Skeletal muscle tissue (tissue), 4 donors: Measurements from ENCODE around the gene FGF23. TPM values are rescaled to one million over a fixed set of nuclear protein-coding genes. Genes with fewer than 3 reads are reported as not detected.
"Not testable (repeated sequence)": the region's sequence is repeated elsewhere in the genome, so short reads cannot be mapped to it uniquely, and the experiment has no call there.

Experiments
- H3K27ac ChIP-seq: one replicate; pipeline ENCODE4 v1.7.0; 2013; ENCODE audit warnings: mild to moderate bottlenecking, low read depth, low read length, inconsistent platforms
- H3K27me3 ChIP-seq, 3 donors: one replicate each; pipeline ENCODE4 v1.7.0; 2013; ENCODE audit warnings: low read length in 3 of 3; ENCODE audit not compliant: control insufficient read depth in 3 of 3, insufficient read depth in 3 of 3
- H3K36me3 ChIP-seq, 3 donors: one replicate each; pipeline ENCODE4 v1.7.0; 2013; ENCODE audit warnings: low read length in 3 of 3; ENCODE audit not compliant: control insufficient read depth in 3 of 3, insufficient read depth in 3 of 3
- H3K4me1 ChIP-seq, 3 donors: one replicate each; pipeline ENCODE4 v1.7.0; 2013; ENCODE audit warnings: low read length in 3 of 3, mild to moderate bottlenecking in 3 of 3; ENCODE audit not compliant: control insufficient read depth in 3 of 3, insufficient read depth in 3 of 3
- H3K4me3 ChIP-seq, 3 donors: one replicate each; pipeline ENCODE4 v1.7.0; 2013; ENCODE audit warnings: low read length in 3 of 3
- H3K9ac ChIP-seq, 3 donors: one replicate each; pipeline ENCODE4 v1.7.0; 2013; ENCODE audit warnings: low read length in 3 of 3, mild to moderate bottlenecking in 3 of 3, moderate library complexity in 2 of 3, low read depth in 1 of 3
- H3K9me3 ChIP-seq, 3 donors: one replicate each; pipeline ENCODE4 v1.7.0; 2013; ENCODE audit warnings: low read length in 3 of 3; ENCODE audit not compliant: control insufficient read depth in 3 of 3
- total RNA-seq: library from RNA; depleted of rRNA; stranded (reverse); fragments of >200 nt; gene quantifications from one replicate; pipeline ENCODE4 v1.2.3, GENCODE V29; 2014
- donor health status: Osteomylitis.

Gene FGF23
- total RNA-seq, 1 donor from 2014 or later: under 0.01 TPM

DNA sequence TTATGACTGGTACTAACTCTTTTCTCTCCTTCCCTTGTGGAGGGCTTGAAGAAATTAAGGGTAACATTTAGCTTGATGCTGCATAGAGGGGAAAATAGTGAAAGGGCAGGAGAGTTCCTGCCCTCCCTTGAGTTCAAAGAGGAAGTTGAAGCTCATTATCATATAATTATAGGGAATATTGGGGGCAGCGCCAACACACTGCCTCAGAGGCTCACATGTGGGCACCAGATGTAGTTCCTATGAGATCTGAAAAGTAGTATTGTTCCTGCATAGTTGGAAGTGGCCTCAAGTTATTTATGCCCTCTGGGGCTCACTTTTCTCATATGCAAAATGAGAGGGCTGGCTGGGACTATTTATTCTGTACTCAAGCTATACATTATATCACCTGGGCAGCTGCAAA, 33.0 kb upstream of the FGF23 start:
- Histone ChIP-seq H3K27me3 (peaks cover 2 to 21% (median 15%) of the 10 kb centered on the region in 3 donors), H3K9ac (no peak overlapping the region), H3K4me3 (no peak overlapping the region), H3K36me3 (no peaks in the 10 kb centered on the region), H3K27ac (no peak overlapping the region), H3K4me1 (peaks cover 2 to 4% (median 3%) of the 10 kb centered on the region in 3 donors), H3K9me3 (no peaks in the 10 kb centered on the region)

DNA sequence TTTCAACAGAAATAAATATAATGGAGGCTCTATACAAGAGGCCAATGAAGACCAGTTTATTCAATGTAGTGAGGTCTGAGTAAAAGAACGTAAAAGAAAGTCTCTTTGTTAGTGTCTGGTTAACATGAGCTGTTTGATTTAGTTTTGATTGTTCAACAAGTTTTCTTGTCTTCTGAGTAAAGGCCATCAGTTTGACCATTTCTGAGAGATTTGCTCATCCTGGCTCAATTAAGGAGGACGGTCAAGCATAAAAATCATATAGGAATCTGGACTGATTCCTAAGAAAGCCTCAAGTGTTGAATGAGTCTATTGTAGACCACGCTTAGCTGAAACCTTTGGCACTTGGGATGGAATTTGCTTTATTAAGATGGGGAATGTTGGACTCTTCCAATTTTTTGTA, 32.5 kb upstream of the FGF23 start:
- no peak overlapping the region for H3K4me3 ChIP-seq
- H3K9me3 ChIP-seq: no peaks in the 10 kb centered on the region
- H3K27me3 ChIP-seq: peaks cover 0 to 18% (median 11%) of the 10 kb centered on the region in 3 donors
- no peak overlapping the region for H3K9ac ChIP-seq
- no peaks in the 10 kb centered on the region for H3K36me3 ChIP-seq
- peaks cover 2 to 4% (median 3%) of the 10 kb centered on the region in 3 donors for H3K4me1 ChIP-seq
- H3K27ac ChIP-seq: no peak overlapping the region

DNA sequence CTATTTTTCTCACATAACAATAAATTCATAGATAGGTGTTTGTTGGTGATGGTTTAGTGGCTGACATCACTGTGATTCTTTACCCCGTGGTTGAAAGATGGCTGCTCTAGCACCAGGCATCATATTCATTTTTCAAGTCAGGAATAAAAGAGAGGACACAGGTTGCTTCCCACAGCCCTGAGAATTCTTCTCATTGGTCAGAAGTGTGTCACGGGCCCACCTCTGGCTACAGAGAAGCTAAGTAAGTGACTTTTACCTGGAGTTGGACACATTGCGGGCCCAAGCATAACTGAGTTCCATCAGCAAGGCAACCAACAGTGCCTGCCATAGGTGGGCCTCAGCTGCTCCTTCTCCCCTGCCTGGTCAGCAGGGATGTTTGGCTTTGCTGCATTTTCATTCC, 27.6 kb upstream of the FGF23 start:
- Histone ChIP-seq H3K4me1 (no peaks in the 10 kb centered on the region), H3K9me3 (no peaks in the 10 kb centered on the region), H3K27ac (no peak overlapping the region), H3K27me3 (no peaks in the 10 kb centered on the region), H3K9ac (no peak overlapping the region), H3K36me3 (no peaks in the 10 kb centered on the region), H3K4me3 (no peak overlapping the region)

DNA sequence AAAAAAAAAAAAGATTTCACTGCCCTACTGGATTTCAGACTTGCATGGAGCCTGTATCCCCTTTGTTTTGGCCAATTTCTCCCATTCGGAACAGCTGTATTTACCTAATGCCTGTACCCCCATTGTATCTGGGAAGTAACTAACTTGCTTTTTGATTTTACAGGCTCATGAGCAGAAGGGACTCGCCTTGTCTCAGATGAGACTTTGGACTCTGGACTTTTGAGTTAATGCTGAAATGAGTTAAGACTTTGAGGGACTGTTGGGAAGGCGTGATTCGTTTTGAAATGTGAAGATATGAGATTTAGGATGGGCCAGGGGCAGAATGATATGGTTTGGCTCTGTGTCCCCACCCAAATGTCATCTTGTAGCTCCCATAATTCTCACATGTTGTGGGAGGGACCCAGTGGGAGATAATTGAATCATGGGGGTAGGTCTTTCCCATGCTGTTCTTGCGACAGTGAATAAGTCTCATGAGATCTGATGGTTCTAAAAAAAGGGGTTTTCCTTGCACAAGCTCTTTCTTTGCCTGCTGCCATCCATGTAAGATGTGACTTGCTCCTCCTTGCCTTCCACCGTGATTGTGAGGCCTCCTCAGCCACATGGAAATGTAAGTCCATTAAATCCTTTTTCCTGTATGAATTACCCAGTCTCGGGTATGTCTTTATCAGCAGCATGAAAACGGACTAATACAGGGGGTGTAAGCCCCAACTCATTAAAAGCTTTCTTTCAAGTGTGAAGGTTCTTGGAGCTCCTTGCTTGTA, 25.5 kb upstream of the FGF23 start:
- H3K4me1 ChIP-seq, H3K27me3 ChIP-seq, H3K9ac ChIP-seq, H3K4me3 ChIP-seq, H3K36me3 ChIP-seq, H3K9me3 ChIP-seq, H3K27ac ChIP-seq: not testable (repeated sequence)

DNA sequence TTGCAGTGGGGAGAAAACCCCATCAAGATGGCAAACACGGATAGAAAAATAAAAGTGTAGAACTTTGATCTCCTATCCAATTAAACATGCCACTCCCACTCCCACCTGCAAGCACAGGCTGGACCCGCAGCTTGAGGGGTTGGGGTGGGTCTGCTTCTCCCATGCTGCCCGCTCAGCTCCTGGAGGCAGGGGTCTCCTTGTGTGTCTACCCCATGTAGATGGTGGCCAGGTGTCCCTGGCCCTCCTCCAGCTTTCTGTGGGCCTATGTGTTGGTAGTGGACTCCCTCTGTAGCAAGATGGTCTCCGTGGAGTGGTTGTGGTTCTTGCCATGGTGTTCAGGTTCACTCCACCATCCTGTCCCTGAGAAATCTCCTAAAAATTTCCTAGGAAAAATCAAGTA, 23.5 kb upstream of the FGF23 start:
- no peaks in the 10 kb centered on the region for H3K4me1 ChIP-seq
- H3K9me3 ChIP-seq: no peaks in the 10 kb centered on the region
- no peak overlapping the region for H3K9ac ChIP-seq
- no peaks in the 10 kb centered on the region for H3K27me3 ChIP-seq
- H3K27ac ChIP-seq: no peak overlapping the region
- no peaks in the 10 kb centered on the region for H3K36me3 ChIP-seq
- no peak overlapping the region for H3K4me3 ChIP-seq

DNA sequence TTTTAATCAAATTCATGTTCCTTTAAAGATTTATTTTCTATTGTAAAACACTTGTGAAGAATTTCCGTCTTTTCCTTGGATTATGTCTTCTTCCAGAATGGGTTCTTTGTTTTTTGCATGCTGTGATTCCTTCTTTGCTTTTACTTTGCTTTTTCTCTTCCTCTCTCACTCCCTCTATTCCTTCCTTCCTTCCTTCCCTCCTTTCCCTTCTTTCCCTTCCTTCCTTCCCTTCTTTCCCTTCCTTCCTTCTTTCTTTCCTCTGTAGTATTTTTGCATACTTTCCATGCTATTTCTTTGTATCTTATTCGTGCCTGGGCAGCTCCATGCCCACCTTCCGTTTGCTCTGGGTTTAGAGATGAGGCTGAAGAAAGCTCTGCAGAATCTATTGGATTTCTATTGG, 21.6 kb upstream of the FGF23 start:
- Histone ChIP-seq H3K4me1 (no peaks in the 10 kb centered on the region), H3K36me3 (no peaks in the 10 kb centered on the region), H3K9me3 (no peaks in the 10 kb centered on the region), H3K4me3 (no peak overlapping the region), H3K9ac (no peak overlapping the region), H3K27ac (no peak overlapping the region), H3K27me3 (no peaks in the 10 kb centered on the region)

DNA sequence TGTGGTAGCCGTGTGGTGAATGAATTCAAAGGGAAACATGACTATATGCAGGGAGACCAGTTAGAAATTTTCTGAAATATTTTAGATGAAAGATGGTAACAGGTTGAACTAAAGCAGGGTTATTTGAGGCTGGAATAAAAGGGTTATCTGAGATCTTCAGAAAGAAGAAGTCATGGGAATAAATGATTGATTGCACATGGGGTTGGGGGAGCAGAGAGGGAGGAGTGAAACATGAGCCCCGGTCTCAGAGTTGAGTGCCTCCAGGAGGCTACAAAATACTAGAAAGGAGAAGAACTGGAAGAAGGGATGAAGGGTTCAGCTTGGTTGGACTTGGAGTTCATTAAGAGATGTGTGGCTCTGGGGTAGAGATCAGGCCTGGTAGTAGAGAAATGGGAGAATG, 16.3 kb upstream of the FGF23 start:
- Histone ChIP-seq H3K27me3 (peaks cover 0 to 12% (median 11%) of the 10 kb centered on the region in 3 donors), H3K9ac (no peak overlapping the region), H3K36me3 (no peaks in the 10 kb centered on the region), H3K4me3 (no peak overlapping the region), H3K27ac (no peak overlapping the region), H3K9me3 (no peaks in the 10 kb centered on the region), H3K4me1 (peaks cover 0 to 5% (median 2%) of the 10 kb centered on the region in 3 donors)

DNA sequence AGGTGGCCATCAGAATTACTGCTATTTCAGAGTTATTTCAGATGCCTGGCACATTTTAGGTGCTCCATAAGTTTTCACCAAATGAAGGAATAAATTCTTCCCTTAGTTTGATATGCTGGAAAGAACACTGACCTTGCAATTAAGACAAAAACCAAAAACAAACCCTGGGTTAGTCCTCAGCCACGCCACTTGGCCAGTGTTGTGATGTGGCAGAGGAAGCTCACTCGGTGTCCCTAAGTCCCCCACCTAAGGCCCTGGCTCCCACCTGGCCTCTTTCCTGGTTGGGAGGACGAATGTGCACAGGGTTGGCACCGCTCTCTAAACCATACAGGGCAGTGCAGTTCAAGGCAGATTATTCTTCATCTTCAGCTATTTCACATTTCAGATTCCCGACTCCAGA, 13.7 kb upstream of the FGF23 start:
- Histone ChIP-seq H3K27ac (no peak overlapping the region), H3K27me3 (peaks cover 0 to 14% (median 11%) of the 10 kb centered on the region in 3 donors), H3K9me3 (no peaks in the 10 kb centered on the region), H3K4me3 (no peak overlapping the region), H3K36me3 (no peaks in the 10 kb centered on the region), H3K9ac (no peak overlapping the region), H3K4me1 (peaks cover 0 to 5% (median 2%) of the 10 kb centered on the region in 3 donors)

DNA sequence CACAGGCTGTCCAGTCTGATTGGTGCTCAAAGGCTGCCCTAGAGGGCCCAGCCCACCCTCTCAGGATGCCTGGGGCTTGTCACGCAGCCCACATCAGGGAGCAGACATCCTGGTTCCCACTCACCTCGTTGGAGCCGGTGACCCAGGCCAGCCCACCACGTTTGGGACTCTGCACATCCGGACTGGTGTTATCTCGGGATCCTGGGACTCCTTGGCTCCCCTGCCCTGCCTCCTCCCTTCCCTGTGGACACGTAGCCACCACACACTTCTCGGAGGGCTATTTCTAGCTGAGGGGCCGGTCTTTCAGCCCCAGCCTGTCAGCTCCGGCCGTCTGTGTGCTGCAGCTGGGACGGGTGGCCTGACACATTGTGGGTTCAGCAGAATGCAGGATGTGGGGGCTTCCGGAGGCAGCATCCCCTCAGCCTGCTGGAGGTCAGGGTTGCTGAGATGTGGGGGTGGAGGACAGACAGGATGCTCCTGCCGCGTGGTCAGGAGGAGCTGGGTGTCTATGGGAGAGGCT, 12.8 kb upstream of the FGF23 start:
- Histone ChIP-seq H3K4me1 (peaks cover 0 to 5% (median 2%) of the 10 kb centered on the region in 3 donors), H3K27me3 (peaks cover 0 to 14% (median 11%) of the 10 kb centered on the region in 3 donors), H3K27ac (no peak overlapping the region), H3K4me3 (no peak overlapping the region), H3K36me3 (no peaks in the 10 kb centered on the region), H3K9me3 (no peaks in the 10 kb centered on the region), H3K9ac (no peak overlapping the region)

DNA sequence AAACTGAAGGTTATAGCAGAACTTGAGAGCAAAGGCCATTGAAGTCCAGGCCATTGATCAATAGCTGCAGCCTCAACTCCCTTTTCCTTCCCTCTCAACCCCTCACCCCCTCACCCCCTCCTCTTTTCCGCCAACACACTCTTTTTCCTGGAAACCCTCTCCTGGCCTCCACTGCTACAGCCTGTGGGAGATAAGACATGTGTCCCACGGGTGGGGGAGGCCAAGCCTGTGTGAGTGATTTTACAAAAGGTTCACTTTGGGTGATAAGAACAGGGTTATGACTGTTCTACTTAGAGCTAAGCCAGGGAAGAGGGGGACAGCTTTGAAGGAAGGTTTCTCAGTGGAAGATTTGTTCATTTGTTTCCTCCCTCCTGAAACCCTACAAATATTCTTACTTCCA, 9.2 kb upstream of the FGF23 start:
- H3K27ac ChIP-seq: no peak overlapping the region
- H3K9ac ChIP-seq: no peak overlapping the region
- H3K27me3 ChIP-seq: peaks cover 3 to 14% (median 9%) of the 10 kb centered on the region in 3 donors
- H3K4me3 ChIP-seq: no peak overlapping the region
- H3K4me1 ChIP-seq: no peaks in the 10 kb centered on the region
- H3K36me3 ChIP-seq: no peaks in the 10 kb centered on the region
- no peaks in the 10 kb centered on the region for H3K9me3 ChIP-seq
